Esophagus muscularis mucosa (tissue), 4 donors: ENCODE measurements around the gene KHDC1L.

Experiments
- CTCF ChIP-seq, 3 experiments: fragments of 200-600 bp in 2 of 3; fragments of 450-650 bp in 1 of 3; sonication (generic) in 2 of 3; IDR thresholded peaks; one replicate each; pipeline ENCODE4 v1.5.1; 2017 to 2019; ENCODE audit warnings: antibody characterized with exemption in 3 of 3, mild to moderate bottlenecking in 2 of 3, moderate library complexity in 1 of 3
- EP300 ChIP-seq: sonication (generic); formaldehyde crosslinking; IDR thresholded peaks from one replicate; pipeline ENCODE4 v1.6.1; 2017; ENCODE audit warnings: antibody characterized with exemption
- POLR2A ChIP-seq: fragments of 450-650 bp; IDR thresholded peaks from one replicate; pipeline ENCODE4 v1.6.1; 2017; ENCODE audit warnings: antibody characterized with exemption, moderate library complexity, mild to moderate bottlenecking, low read depth

DNA sequence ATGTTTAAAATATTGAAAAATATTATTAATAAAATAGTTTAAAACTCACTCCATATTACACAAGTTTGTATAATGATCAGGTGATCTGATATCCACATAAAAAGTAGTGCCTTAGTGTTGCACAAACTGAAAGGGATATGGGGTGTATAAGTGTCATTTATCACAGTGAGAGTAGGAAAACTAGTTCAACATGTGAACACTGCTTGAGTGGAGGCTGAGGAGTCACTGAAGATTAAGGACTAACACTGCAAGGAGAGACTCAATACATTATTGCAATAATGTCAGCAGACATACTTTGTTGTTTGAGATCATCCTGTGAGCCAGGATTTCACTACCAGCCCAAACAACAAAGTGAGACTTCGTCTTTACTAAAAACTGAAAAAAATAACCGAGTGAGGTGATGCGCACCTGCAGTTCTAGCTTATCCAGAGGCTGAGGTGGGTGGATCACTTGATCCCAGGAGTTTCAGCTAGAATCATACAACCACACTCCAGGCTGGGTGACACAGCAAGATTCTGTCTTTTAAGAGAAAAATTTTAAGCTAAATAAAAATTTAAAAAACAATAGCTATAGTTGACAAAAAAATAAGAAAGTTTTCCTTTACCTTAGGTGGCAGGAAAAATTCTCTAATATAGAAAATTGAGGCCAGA lies 2.4 kb upstream of the KHDC1L start:
- TF ChIP-seq CTCF (IDR thresholded peaks at IDR 0.05), result no peak
- TF ChIP-seq EP300, result no peak
- TF ChIP-seq POLR2A, result no peak
